Parathyroid adenoma (tissue), 2 donors: Measurements from ENCODE around the gene SLC5A8.
"Not testable (repeated sequence)": the region's sequence is repeated elsewhere in the genome, so short reads cannot be mapped to it uniquely, and the experiment has no call there.

Experiments used
- H2AFZ ChIP-seq: fragments of 300-600 bp; sonication (generic); one replicate; pipeline ENCODE4 v1.7.0; 2017; ENCODE audit warnings: antibody characterized with exemption, mild to moderate bottlenecking
- H3K27ac ChIP-seq: fragments of 300-600 bp; sonication (generic); one replicate; pipeline ENCODE4 v1.7.0; 2017
- H3K27me3 ChIP-seq: fragments of 300-600 bp; sonication (generic); one replicate; pipeline ENCODE4 v1.7.0; 2017; ENCODE audit warnings: low read length; ENCODE audit not compliant: control insufficient read depth, insufficient read depth
- H3K36me3 ChIP-seq: fragments of 300-600 bp; sonication (generic); one replicate; pipeline ENCODE4 v1.7.0; 2017; ENCODE audit warnings: low read length; ENCODE audit not compliant: control insufficient read depth, insufficient read depth
- H3K4me1 ChIP-seq: fragments of 300-600 bp; sonication (generic); one replicate; pipeline ENCODE4 v1.7.0; 2017; ENCODE audit warnings: control low read depth
- H3K4me2 ChIP-seq: fragments of 300-600 bp; sonication (generic); one replicate; pipeline ENCODE4 v1.7.0; 2017; ENCODE audit warnings: low read length
- H3K4me3 ChIP-seq: fragments of 300-600 bp; sonication (generic); one replicate; pipeline ENCODE4 v1.7.0; 2017; ENCODE audit warnings: low read depth, low read length
- H3K79me2 ChIP-seq: fragments of 300-600 bp; sonication (generic); one replicate; pipeline ENCODE4 v1.7.0; 2017; ENCODE audit warnings: control low read depth
- H3K9ac ChIP-seq: fragments of 300-600 bp; sonication (generic); one replicate; pipeline ENCODE4 v1.7.0; 2017; ENCODE audit warnings: mild to moderate bottlenecking
- H3K9me3 ChIP-seq: fragments of 300-600 bp; sonication (generic); one replicate; pipeline ENCODE4 v1.7.0; 2017; ENCODE audit warnings: low read length; ENCODE audit not compliant: control insufficient read depth
- TF ChIP-seq, protein P1 (sequence below): fragments of 300-600 bp; sonication (generic); IDR thresholded peaks from one replicate; pipeline ENCODE4 v1.7.0; 2017; ENCODE audit warnings: antibody characterized with exemption, mild to moderate bottlenecking
- donor health status: primary hyperparathyroidism.

The SLC5A8 gene

DNA sequence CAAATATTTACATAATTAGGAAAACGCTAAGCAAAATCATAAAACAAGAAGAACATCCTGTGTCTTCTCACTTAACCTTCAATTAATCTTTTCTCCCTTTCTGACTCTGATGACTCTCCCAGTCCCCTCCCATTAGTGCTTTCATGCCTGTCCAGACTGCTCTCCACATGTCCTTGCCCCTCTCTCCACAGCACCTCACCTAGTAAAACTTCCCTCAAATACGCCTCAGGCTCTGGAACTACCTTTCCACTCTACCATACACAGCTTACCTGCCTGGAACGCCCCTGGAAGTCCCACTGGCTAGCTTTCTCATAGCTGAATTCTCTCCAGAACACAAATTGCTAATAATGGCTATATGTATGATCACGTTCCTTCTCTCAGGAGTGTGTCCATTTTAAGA, 44.7 kb downstream of the SLC5A8 start:
- no peak overlapping the region for H2AFZ ChIP-seq
- TF ChIP-seq, protein P1, sequence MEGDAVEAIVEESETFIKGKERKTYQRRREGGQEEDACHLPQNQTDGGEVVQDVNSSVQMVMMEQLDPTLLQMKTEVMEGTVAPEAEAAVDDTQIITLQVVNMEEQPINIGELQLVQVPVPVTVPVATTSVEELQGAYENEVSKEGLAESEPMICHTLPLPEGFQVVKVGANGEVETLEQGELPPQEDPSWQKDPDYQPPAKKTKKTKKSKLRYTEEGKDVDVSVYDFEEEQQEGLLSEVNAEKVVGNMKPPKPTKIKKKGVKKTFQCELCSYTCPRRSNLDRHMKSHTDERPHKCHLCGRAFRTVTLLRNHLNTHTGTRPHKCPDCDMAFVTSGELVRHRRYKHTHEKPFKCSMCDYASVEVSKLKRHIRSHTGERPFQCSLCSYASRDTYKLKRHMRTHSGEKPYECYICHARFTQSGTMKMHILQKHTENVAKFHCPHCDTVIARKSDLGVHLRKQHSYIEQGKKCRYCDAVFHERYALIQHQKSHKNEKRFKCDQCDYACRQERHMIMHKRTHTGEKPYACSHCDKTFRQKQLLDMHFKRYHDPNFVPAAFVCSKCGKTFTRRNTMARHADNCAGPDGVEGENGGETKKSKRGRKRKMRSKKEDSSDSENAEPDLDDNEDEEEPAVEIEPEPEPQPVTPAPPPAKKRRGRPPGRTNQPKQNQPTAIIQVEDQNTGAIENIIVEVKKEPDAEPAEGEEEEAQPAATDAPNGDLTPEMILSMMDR, result no peak
- H3K9ac ChIP-seq, result no peak overlapping the region
- H3K4me2 ChIP-seq, result no peak overlapping the region
- H3K4me1 ChIP-seq, result no peaks in the 10 kb centered on the region
- H3K4me3 ChIP-seq, result no peak overlapping the region
- no peaks in the 10 kb centered on the region for H3K36me3 ChIP-seq
- H3K27ac ChIP-seq, result no peak overlapping the region
- H3K9me3 ChIP-seq, result no peaks in the 10 kb centered on the region
- H3K79me2 ChIP-seq, result no peaks in the 10 kb centered on the region
- no peaks in the 10 kb centered on the region for H3K27me3 ChIP-seq

DNA sequence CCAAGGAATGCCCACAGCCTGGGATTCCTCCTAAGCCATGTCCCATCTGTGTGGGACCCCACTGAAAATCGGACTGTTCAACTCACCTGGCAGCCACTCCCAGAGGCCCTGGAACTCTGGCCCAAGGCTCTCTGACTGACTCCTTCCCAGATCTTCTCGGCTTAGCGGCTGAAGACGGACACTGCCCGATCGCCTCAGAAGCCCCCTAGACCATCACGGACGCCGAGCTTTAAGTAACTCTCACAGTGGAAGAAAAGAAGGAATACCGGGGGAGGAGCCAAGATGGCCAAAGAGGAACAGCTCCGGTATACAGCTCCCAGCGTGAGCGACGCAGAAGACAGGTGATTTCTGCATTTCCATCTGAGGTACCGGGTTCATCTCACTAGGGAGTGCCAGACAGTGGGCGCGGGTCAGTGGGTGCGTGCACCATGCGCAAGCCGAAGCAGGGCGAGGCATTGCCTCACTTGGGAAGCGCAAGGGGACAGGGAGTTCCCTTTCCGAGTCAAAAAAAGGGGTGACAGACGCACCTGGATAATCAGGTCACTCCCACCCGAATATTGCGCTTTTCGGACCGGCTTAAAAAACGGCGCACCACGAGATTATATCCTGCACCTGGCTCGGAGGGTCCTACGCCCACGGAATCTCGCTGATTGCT, 64.1 kb downstream of the SLC5A8 start:
- H3K27ac ChIP-seq, result not testable (repeated sequence)

DNA sequence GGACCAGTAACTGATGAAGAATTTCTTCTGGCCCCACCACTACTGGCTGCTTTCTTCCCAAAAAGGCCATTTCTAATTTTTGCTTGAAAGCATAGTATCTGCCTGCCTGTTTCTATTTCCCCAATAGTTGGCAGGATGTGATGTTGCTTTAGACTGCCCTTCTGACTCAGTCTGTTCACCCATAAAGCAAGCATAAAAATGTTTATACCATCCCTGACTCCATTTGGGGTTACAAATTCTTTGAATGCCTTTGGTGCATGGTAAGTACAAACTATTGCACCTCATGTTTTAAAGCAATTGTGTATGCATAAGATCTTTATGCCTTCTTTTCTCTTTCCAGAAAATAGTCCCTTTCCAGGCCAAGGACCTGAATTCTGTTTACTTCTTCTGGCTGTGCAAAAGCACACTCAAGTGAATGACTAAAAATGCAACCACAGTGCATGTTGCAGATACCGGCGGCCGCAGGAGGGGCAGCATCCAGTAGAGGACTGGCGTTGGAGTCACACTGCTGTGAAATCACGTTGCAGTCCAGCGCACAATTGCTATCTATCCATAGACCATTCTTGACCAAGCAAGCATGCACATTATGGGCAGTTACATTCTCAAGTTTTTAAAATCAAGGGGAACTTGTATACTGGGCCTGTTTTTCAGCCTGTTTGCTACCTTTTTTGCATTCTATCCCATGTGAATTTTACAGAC, 82.4 kb downstream of the SLC5A8 start:
- Histone ChIP-seq H3K9ac (no peak overlapping the region), H3K36me3 (no peaks in the 10 kb centered on the region), H3K4me2 (no peak overlapping the region), H2AFZ (no peak overlapping the region), H3K27ac (no peak overlapping the region), H3K79me2 (no peaks in the 10 kb centered on the region), H3K9me3 (no peaks in the 10 kb centered on the region), H3K27me3 (no peaks in the 10 kb centered on the region), H3K4me1 (no peaks in the 10 kb centered on the region), H3K4me3 (no peak overlapping the region)
- TF ChIP-seq, protein P1, result no peak

More for the DNA sequence above, 64.1 kb downstream of the SLC5A8 start:
- not testable (repeated sequence) for H3K4me3 ChIP-seq, H3K36me3 ChIP-seq, H3K27me3 ChIP-seq, H3K9me3 ChIP-seq, H3K9ac ChIP-seq, H3K79me2 ChIP-seq, H2AFZ ChIP-seq, H3K4me2 ChIP-seq, H3K4me1 ChIP-seq

DNA sequence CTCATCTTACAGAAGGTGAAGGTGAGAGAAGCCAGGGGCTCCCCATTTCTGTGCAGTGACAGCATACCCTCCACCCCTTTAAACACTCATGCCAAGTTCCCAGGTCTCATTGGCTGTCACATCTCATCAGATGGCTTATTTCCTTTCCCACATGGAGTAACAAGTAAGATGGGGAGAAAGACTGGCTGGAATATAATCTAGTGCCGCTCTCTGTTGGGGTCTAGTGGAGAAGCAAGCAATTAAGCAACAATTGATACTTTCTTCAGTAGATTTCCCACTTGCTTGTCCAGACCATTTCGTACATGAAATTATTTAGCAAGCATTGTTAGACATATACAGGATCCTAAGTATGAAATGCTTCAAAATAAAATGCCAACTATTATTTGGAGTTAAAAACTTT, 92.2 kb downstream of the SLC5A8 start:
- no peaks in the 10 kb centered on the region for H3K36me3 ChIP-seq
- no peaks in the 10 kb centered on the region for H3K4me1 ChIP-seq
- no peak overlapping the region for H3K27ac ChIP-seq
- no peak overlapping the region for H3K4me2 ChIP-seq
- H3K4me3 ChIP-seq, result no peak overlapping the region
- no peaks in the 10 kb centered on the region for H3K9me3 ChIP-seq
- no peaks in the 10 kb centered on the region for H3K79me2 ChIP-seq
- TF ChIP-seq, protein P1, result no peak
- H3K9ac ChIP-seq, result no peak overlapping the region
- H2AFZ ChIP-seq, result no peak overlapping the region
- no peaks in the 10 kb centered on the region for H3K27me3 ChIP-seq

DNA sequence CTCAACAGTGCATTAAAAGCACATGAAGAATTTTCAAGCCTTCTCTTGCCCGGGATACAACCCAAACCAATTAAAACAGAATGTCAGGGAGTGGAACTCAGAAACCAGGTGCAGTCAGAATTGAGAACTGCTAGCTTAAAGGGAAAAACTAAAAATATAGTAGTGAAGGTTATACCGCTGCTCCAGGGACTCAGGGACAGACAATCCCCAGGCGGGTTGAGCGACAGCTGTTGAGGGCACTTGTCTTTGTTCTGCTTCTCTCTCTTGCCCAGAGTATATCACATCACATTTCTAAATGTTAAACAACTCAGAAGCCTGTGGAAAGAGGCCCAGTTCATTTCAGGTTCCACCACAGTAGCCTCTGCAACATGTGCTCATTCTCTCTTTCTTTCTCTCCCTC, 93.1 kb downstream of the SLC5A8 start:
- TF ChIP-seq, protein P1, result no peak

More for the DNA sequence above, 93.1 kb downstream of the SLC5A8 start:
- H3K9me3 ChIP-seq, result no peaks in the 10 kb centered on the region
- H3K4me1 ChIP-seq, result no peaks in the 10 kb centered on the region
- H2AFZ ChIP-seq, result no peak overlapping the region
- no peaks in the 10 kb centered on the region for H3K36me3 ChIP-seq
- H3K4me2 ChIP-seq, result no peak overlapping the region
- no peaks in the 10 kb centered on the region for H3K27me3 ChIP-seq
- no peak overlapping the region for H3K4me3 ChIP-seq
- H3K79me2 ChIP-seq, result no peaks in the 10 kb centered on the region
- no peak overlapping the region for H3K9ac ChIP-seq
- H3K27ac ChIP-seq, result no peak overlapping the region
